ENCODE measurements around the gene LMNTD2.

Gene LMNTD2

DNA sequence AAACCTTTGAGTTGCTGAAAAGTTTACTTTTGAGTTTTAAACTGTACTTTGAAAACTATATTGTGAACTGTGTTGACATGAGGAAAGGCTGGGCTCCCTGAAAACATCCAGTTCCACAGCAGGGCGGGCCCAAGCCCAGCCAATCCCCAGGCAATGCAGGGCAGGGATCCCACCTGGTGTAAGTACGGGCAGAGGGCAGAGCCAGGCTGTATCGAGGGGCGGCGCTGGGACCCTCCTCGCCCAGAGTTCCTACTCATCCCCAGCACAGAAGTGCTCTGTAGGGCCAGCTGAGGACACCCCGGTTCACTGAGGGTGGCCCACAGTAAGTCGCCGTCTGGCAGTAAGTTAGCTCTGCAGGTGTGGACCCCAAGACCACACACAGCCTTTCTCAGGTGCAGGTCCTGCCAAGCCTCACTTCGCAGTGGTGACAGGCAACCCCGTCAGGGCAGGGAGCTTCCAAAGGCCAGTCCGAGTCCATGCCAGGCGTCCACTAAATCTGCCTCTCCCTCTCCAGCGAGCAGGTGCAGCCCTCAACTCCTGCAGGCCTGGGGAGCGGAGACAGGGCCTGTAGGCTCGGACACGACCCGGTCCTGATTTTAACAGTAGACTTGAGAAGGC, 6.6 kb upstream of the LMNTD2 start:
- no peak for FAIRE-seq

DNA sequence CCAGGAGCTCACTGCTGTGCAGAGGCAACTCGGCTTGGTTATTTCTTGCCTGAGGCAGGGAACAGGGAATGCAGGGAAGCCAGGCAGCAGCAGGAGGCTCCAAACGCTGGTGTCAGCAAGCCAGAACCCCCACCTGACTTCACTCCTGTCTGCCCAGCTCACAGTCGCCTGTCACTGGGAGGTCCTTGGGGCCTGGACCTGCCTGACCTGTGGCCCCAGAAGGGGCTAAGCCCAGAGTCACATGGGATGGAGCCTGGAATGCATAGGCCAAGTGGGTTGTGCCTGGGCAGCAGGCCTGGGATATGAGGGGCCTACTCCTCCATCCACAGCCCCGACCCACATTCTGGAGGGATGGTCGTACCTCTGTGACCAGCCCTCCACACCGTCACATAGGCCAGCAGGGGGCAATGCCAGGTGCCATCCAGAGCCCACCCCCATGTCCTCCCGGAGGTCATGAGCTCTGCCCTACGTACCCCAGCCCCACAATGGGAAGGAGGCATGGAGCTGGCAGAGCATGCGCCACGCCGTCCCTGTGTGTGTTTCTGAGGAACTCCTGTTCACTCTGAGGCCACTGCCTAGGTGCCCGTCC, 5.5 kb upstream of the LMNTD2 start:
- FAIRE-seq = no peak

DNA sequence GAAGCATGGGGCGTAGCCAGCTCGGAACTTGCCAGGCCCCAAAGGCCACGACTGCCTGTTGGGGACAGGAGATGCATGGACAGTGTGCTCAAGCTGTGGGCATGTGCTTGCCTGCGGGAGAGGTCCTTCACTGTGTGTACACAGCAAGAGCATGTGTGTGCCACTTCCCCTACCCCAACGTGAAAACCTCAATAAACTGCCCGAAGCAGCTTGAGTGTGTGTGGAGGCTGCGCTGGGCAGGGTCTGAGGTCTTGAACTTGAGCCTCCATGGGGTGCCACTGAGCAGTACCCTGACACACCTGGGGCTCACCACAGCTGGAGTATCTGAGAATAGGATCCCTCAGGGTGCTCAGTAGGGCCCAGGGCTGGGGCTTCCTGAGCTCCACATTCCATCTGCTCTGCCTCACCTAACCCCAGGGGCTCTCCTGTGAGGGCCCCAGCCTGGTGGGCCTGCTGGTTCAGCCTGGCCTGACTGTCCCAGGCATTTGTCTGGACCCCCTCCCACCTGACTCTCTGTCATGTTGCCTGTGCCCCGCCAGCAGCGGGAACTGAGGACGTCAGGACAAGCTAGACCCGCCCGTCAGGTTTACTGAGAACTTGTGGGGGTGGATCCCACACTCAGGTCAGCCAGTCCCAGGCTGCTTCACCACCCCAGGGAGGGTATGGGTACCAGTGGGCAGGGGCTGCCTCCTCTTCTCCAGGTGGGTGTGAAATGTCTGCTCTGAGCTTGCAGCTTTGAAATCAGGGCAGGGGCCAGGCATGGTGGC, 3.5 kb upstream of the LMNTD2 start:
- no peak for FAIRE-seq

DNA sequence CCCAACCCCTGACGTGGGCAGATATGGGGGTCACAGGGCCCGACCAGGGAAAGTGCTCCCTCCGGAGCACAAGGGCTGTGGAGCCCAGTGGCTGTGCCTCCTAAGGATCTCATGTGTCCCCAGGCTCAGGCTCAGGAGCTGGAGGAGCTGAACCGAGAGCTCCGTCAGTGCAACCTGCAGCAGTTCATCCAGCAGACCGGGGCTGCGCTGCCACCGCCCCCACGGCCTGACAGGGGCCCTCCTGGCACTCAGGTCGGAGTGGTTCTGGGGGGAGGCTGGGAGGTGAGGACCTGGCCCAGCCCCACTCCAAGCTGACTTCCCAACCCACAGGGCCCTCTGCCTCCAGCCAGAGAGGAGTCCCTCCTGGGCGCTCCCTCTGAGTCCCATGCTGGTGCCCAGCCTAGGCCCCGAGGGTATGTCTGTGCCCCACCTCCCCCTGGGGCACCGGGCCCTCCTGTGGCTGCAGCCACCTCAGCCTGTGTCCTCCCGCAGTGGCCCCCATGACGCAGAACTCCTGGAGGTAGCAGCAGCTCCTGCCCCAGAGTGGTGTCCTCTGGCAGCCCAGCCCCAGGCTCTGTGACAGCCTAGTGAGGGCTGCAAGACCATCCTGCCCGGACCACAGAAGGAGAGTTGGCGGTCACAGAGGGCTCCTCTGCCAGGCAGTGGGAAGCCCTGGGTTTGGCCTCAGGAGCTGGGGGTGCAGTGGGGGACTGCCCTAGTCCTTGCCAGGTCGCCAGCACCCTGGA, 2.7 kb upstream of the LMNTD2 start:
- FAIRE-seq = no peak

DNA sequence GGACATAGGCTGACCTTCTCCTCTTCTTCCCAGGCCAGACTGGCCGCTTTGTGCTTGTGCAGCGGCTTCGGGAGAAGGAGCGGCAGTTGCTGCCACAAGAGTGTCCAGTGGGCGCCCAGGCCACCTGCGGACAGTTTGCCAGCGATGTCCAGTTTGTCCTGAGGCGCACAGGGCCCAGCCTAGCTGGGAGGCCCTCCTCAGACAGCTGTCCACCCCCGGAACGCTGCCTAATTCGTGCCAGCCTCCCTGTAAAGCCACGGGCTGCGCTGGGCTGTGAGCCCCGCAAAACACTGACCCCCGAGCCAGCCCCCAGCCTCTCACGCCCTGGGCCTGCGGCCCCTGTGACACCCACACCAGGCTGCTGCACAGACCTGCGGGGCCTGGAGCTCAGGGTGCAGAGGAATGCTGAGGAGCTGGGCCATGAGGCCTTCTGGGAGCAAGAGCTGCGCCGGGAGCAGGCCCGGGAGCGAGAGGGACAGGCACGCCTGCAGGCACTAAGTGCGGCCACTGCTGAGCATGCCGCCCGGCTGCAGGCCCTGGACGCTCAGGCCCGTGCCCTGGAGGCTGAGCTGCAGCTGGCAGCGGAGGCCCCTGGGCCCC, 1.6 kb upstream of the LMNTD2 start:
- FAIRE-seq = no peak

DNA sequence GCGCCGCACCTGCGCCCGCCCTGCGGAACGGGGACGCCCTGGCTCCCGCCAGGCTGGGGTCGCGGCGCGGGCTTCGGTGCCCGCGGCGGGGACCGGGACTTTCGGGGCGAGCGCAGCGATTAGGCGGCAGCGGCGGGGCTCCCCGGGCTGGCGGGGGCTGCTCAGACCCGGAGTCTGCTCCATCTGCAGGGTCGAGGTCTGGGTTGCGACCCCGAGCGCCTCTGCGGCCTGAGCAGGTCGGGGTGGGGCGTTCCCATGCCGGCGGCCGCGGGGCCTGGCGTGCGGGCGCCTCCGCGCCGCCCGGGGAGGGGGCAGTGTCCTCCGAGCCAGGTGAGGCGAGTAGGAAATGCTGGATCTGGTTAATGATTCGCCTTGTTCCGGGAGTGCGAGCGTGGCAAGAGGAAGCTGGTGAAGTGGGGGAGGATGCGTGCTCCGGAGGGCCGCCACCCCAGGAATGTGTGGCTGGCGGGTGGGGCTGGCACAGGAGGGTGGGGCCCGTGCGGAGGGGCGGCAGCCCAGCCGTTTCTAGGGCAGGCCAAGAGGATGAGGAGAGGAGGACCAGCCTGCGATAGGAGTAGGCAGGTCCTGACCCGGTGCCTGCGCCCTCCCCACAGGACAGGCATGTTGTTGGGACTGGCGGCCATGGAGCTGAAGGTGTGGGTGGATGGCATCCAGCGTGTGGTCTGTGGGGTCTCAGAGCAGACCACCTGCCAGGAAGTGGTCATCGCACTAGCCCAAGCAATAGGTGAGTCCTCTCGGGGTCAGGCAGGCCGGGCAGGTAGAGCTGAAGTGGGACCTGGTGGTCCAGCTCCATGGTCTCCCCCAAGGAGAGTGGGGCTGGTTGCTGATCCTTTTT, 838 bp upstream of the LMNTD2 start:
- FAIRE-seq = no peak

DNA sequence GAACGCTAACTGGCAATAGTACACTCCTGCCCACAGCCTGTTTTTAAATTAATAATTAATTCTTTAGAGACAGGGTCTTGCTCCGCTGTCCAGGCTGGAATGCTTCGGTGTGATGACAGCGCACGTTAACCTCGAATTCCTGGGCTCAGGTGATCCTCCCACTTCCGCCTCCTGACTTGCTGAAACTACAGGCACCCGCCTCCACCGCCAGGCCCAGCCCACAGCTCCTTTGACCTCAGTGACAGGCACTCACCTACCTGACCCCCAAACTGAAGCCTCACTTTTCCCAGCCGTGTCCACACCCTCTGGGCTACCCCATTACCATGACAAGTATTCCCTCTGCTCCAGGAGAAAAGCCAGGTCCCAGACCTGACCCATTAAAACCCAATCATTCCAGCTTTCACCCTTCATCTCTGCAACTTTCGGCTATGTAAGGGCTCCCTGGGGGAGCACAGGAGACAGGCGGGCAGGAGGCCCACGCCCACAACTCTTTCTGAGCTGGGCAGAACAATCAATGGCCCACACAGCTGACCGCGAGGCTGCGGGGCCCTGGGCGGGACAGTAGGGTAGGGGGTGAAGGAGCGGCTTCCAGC, 730 bp downstream of the LMNTD2 start:
- no peak for FAIRE-seq

DNA sequence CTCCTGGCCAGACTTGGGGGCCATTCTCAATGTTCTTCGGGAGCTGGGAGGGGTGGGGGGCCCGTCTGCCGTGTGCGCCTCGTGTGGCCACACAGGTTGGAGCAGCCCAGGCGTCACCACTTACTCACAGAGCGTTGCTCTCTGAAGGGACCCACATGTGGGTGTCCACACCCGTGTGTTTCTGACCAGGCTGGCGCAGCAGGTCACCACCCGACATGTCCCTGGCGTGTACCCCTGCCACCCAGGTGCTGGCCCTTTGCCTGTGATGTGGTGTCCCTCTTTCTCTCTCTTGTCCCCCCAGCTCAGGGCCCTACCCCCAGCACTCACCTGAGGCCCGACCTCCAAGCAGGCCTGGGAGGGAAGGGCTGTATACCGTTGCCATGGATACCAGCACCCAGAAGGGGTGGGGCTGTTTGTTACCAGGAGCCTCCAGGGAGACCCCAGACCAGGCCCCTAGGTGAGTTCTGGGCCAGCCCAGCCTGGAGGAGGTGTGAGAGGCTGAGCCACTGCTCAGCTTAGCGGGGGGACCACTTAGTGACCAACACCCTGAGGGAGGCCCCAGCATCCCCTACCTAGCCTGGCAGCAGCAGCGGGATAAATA, 1.4 kb downstream of the LMNTD2 start:
- FAIRE-seq = no peak

DNA sequence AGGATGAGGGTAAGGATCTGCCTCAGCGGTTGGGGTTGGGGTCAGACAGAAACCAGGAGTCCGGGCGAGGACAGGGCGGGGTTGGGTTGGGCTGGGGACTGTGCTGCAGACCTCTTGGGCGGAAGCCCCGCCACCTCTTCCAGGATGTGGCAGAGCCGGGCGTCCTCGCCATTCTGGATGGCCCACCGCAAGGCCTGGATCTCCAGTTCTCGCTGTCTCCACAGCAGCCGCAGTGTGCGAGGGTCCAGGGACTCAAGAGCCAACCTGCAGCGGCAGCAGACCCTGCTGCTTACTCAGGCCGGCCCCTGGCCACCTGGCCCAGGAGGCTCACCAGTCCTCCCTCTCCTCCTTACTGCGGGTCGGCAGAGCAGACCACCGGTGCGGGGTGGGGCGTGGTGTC, 2.0 kb downstream of the LMNTD2 start:
- no peak for FAIRE-seq

DNA sequence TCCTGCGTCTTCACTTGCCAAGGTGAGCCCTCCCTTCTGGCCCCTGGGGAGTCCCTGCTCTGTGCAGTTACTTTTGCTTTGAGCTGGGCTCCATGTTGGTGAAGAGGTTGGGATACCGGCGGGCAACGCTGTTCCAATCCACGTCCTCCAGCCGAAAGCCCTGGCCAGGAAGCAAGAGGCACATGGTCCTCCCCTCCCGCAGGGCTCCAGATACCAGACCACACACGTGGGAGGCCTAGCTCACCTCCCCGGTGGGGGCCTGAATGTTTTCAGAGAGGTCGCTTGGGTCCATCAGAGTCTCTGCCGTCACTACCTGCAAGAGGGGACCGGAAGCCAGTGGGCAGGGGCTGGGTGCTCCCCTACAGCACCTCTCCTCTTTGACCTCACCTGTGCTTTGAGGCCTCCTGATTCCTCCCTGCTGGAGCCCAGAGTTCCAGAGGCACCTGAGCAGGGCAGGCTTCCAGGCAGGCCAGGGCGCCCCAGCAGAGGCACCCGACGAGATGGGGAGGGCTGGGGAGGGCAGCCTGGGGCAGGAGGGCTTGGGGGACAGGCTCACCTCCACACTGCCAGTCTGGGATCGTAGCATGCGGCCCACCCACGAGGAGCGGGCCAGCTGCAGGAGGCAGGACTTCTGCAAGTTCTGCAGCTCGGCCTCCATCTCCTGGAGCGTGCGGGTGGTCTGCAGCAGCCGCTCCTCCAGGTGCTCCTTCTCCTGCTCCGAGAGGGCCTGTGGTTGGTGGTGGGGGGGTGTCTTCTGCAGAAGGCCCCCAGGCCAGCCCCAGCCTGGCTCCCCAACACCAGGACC, 3.0 kb downstream of the LMNTD2 start:
- no peak for FAIRE-seq

DNA sequence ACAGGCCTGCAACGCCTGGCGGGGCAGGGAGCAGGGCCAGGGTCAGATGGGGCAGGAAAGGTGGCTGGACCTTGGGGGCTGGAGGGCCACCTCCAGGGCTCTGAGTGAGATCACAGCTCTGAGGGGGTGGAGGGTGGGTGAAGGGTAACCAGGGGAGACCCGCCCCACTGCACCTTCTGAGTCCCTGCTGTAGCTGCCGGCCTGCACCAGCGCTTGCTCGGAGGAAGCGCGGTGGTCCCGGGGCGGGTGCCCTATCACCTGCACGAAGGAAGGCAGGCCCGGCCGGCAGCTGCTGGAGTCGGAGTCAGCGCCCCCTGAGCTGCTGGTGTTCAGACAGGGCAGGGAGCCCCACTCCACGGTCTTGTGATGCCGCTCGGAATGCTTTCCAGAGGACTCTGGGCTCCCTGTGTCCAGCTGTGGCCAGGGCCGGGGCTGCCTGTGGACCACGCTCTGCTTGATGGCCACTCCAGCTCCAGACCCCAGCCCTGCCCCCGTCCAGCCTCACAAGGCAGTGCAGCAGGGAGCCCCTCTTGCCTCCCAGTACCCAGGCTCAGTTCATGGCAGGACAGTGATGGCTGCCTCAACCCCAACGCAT, 3.8 kb downstream of the LMNTD2 start:
- no peak for FAIRE-seq

DNA sequence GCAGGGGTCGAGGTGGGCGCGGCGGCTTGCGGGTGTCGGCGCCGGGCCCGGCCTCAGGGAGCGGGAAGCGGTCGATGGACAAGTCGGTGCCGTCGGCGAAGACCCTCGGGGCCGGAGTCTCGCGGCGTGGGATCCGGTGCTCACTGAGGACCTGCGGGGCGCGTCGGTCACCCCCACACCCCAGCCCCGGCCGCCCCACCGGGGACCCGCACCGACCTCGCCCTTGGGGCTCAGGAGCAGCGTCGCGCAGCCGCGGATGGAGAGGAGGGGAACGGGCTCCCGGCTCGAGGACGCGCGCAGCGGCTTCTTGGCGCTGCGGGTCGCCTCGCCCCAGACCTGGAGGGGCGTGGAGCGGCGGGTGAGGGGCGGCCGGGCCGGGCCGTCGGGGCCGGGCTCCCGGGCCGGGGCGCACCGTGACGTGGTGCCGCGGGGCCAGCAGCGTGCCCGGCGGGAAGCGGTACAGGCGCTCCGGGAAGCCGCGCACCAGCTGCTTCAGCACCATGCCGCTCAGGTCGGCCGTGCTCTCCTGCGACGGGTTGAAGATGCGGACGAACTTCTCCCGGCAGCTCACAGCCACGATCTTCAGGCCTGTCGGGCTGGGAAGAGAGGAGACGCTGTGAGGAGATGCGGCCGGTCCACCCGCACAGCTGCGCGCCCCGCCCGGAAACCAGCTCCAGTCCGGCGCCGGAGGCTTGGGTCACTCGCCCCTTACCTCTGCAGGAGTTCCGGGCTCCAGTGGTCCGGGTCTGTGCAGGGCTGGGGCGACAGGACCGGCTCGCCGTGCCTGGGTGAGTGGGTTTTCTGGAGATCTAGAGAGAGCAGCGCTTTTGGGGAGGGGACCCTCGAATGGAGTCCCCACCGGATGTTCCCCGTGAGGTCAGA, 4.5 kb downstream of the LMNTD2 start:
- no peak for FAIRE-seq

DNA sequence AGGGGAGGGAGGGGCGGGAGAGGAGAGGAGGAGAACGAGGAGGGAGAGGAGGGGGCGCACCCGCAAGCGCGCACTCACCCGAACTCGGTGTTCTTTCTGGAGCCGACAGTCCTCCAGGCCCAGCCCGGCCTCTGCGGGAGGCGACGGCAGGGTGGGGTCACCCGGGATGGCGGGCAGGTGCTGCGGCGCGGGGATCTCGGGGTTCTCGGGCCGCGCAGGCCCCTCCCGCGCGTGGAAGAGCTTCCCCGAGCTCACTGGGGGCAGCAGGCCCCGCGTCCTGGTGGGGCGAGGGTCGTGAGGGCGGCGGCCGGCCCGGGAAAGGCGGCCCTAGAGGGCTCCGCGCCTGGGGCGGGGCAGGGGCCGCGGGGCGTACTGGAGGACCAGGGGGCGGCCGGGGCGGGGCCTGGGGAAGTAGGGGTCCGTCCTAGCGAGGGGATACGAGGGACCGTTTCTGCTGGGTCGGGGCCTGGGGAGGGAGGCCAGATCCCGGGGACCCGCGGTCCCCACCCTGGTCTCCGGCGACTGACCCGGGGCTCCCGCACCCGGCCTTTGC, 5.2 kb downstream of the LMNTD2 start:
- no peak for FAIRE-seq

DNA sequence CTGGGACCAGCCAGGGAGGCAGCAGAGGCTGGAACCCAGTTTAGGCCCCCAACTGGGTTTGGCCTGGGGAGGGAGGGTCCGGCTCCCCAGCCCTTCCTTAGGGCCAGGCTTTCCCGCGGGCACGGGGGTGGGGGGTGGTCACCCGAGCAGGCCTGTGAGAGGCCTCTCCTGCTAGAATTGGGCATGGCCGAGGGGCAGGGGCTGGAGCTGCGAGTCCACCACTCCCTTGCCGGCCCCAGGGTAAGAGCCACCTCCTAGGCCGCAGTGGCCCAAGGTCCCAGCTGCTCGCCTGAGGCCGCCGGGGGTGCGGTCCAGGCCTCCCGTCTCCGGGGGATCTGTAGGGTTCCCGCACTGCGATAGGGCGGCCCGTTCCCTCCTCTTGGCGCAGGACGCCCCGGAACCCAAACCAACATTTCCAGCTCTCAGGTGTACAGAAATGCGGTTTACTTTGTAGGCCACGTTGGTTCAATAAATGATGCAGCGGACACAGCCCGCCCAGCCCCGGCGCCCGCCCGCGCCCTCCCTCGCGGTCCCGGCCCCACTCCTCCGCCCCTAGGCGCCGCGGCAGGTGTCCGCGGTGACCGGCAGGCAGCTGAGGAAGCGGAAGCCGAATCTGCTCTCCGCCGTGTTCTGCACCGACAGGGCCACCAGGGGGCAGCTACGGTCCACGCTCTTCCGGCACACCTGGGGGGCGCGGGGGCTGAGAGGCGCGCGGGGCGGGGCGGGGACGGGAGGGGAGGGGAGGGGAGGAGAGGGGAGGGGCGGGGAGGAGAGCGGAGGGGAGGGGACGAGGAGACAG, 5.9 kb downstream of the LMNTD2 start:
- no peak for FAIRE-seq

DNA sequence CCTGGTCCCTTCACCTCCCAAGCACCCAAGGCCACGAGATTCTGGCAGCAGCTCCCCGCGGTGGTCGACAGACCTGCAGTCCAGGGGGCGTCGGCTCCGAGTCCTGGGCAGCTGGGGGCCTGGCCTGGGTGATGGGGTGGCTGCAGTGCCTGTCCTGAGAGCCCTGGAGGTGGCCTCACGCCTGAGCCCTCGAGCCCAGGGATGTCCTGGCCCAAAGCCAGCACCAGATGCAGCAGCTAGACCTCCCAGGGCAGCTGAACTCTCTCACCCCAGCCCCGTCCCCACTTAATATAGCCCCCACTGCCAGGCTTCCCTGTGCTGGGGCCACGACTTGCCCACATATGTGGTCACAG, 6.6 kb downstream of the LMNTD2 start:
- no peak for FAIRE-seq

DNA sequence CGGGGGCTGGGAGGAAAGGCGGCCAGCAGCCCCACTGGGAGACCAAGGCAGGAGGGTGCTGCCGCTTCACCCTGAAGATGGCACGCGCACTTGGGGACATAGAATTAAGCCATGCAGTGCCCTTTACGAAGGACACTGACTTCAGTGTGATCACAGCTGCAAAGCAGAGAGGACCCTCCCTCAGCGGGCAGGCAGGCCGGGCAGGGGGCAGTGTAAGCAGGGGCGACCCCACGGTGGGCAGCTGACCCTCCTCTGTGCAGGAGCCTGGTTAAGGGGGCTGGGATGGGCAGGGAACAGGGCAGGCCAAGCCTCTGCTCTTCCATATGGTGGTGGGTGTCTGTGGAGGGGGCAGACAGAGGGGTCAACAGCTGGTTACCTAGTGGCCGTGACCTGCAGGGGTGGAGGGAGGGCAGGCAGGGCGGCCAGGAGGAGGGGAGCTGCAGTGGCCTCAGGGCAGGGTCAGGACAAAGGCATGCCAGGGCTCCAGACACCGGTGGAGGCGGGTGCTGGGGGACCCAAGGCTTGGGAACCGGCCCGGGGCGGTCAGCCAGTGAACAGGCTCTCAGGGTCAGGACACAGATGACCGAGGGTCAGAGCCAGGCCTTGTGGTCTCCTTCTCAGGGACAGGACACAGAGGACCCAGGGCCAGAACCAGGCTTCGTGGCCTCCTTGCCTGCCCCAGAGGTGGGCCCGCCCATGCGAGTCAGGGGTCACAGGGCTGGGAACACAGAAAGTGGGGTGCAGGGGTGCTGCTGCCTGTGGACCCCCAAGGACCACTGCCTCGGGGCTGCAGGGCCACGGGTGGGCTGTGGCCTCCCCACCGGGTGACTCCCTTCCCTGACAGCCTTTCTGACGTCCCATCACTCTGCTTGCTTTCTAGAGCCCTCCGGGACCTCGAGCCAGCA, 7.2 kb downstream of the LMNTD2 start:
- no peak for FAIRE-seq

DNA sequence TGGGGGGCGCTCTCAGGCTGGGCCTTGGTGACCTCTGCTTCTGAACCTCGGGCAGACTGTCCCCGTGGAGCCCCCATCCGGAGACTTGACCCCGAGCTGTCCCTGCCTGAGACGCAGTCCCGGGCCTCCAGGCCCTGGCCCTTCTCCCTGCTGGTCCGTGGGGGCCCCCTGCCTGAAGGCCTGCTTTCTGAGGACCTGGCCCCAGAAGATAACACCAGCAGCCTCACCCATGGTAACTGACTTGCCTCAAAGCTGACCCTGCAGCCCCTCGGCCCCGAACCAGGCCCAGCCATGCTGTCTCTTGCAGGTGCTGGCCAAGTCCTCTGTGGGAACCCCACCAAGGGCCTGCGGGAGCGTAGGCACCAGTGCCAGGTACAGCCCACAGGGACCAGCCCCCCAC, 8.9 kb downstream of the LMNTD2 start:
- no peak for FAIRE-seq

All from G401.6 (cell line).